Measurements from ENCODE around the gene DERL3.

DERL3 gene

GRCh38 chr22:23831261-23831660, 7.5 kb downstream of the DERL3 start:
- Mint-ChIP-seq H3K9me3 (peaks cover 3% of the 10 kb centered on the region), H3K36me3 (ENCODE audit: low read depth) (peaks cover 47% of the 10 kb centered on the region), H3K4me3 (no peak overlapping the region), H3K4me1 (peaks cover 24% of the 10 kb centered on the region), H3K27me3 (ENCODE audit: low read depth) (no peaks in the 10 kb centered on the region), H3K27ac (no peak overlapping the region)
- no peak for TF ChIP-seq CTCF (IDR thresholded peaks at IDR 0.05; ENCODE audit: unreplicated experiment in 3 of 3)

- H3K9me3 Mint-ChIP-seq: peaks cover 3% of the 10 kb centered on the region
Observed at GRCh38 chr22:23829845-23830372, 8.9 kb downstream of the DERL3 start.

GRCh38 chr22:23828800-23829680, 9.8 kb downstream of the DERL3 start:
- Mint-ChIP-seq H3K4me1 (peaks cover 22% of the 10 kb centered on the region), H3K9me3 (peaks cover 3% of the 10 kb centered on the region), H3K4me3 (no peak overlapping the region), H3K27ac (peak overlapping the region in 2 of 3 experiments; percentile 63 to 71), H3K36me3 (ENCODE audit: low read depth) (peaks cover 55% of the 10 kb centered on the region), H3K27me3 (ENCODE audit: low read depth) (no peaks in the 10 kb centered on the region)
- TF ChIP-seq CTCF (IDR thresholded peaks at IDR 0.05; ENCODE audit: unreplicated experiment in 3 of 3): no peak

More at GRCh38 chr22:23829845-23830372, 8.9 kb downstream of the DERL3 start:
- H3K27me3 Mint-ChIP-seq (ENCODE audit: low read depth): no peaks in the 10 kb centered on the region
- no peak for TF ChIP-seq CTCF (IDR thresholded peaks at IDR 0.05; ENCODE audit: unreplicated experiment in 3 of 3)
- H3K4me3 Mint-ChIP-seq: no peak overlapping the region
- H3K36me3 Mint-ChIP-seq (ENCODE audit: low read depth): peaks cover 49% of the 10 kb centered on the region
- H3K4me1 Mint-ChIP-seq: peaks cover 22% of the 10 kb centered on the region
- peak overlapping the region; percentile 60 to 71 (median 63) for H3K27ac Mint-ChIP-seq

- no peak for TF ChIP-seq CTCF (IDR thresholded peaks at IDR 0.05; ENCODE audit: unreplicated experiment in 3 of 3)
- H3K4me1 Mint-ChIP-seq: peaks cover 30% of the 10 kb centered on the region
- H3K4me3 Mint-ChIP-seq: no peak overlapping the region
- peaks cover 3% of the 10 kb centered on the region for H3K9me3 Mint-ChIP-seq
- peaks cover 71% of the 10 kb centered on the region for H3K36me3 Mint-ChIP-seq (ENCODE audit: low read depth)
- peak overlapping the region in 1 of 3 experiments; percentile 88 for H3K27ac Mint-ChIP-seq
- H3K27me3 Mint-ChIP-seq (ENCODE audit: low read depth): no peaks in the 10 kb centered on the region
Observed at GRCh38 chr22:23827351-23827995, 11.3 kb downstream of the DERL3 start.

GRCh38 chr22:23826510-23827350, 12.1 kb downstream of the DERL3 start:
- Mint-ChIP-seq H3K27me3 (ENCODE audit: low read depth) (no peaks in the 10 kb centered on the region), H3K9me3 (peaks cover 3% of the 10 kb centered on the region), H3K36me3 (ENCODE audit: low read depth) (peaks cover 77% of the 10 kb centered on the region), H3K4me1 (peaks cover 26% of the 10 kb centered on the region), H3K27ac (peak overlapping the region; percentile 37 to 90 (median 88)), H3K4me3 (no peak overlapping the region)
- no peak for TF ChIP-seq CTCF (IDR thresholded peaks at IDR 0.05; ENCODE audit: unreplicated experiment in 3 of 3)
